ENCODE data around the gene BCL11B.

The BCL11B gene

DNA sequence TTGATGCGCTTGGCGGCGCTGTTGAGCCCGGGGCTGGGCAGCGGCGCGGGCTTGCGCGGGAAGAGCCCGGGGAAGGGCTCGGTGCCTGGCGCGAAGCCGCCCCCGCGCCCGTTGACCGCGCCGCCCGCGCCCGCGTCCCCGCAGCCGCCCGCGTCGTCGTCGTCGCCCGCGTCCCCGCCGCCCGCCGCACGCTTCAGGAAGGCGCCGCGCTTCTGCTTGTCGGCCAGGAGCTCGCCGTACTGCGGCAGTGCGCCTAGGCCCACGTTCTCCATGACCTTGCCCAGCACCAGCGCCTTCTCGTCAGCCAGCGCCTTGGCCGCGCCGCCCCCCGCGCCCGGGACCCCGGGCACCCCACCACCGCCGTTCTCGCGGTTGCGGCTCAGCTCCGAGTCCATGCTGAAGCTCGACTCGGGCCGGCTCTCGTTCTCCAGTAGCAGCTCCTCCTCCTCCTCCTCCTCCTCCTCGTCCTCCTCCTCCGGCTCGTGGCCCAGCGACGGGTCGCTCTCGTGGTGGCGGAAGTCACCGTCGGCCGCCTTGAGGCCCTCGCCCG, 97.2 kb downstream of the BCL11B start:
- TF ChIP-seq CTCF (IDR thresholded peaks at IDR 0.05), result no peak

DNA sequence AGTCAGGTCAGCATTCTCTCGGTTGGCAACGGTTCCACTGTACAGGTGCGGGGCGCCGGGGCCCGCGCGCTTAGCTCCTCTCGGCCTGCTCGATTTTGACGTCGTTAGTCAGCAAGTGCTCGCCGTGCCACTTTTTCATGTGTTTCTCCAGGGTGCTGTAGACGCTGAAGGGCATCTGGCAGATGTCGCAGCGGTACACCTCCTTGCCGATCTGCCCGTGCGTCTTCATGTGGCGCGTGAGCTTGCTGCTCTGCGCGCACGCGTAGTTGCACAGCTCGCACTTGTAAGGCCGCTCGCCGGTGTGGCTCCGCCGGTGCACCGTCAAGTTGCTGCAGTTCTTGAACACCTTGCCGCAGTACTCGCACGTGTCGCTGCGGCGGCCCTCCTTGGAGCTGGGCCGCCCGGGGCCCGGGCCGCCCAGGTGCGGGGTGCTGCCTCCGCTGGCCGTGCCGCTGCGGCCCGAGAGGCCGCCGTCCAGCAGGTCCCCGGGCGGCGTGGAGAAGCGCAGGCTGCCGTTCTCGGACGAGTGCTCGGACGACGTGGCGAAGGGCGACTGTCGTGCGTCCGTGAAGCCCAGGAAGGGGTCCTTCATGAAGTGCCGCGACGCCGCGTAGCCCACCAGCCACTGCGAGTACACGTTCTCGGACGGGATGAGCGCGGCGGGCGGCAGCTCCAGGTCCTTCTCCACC, 97.8 kb downstream of the BCL11B start:
- no peak for TF ChIP-seq CTCF (IDR thresholded peaks at IDR 0.05)

GRCh38 chr14:99173506-99173905, 98.5 kb downstream of the BCL11B start:
- no peak for TF ChIP-seq CTCF (IDR thresholded peaks at IDR 0.05)

GRCh38 chr14:99173086-99173485, 98.9 kb downstream of the BCL11B start:
- TF ChIP-seq CTCF (IDR thresholded peaks at IDR 0.05), result no peak

DNA sequence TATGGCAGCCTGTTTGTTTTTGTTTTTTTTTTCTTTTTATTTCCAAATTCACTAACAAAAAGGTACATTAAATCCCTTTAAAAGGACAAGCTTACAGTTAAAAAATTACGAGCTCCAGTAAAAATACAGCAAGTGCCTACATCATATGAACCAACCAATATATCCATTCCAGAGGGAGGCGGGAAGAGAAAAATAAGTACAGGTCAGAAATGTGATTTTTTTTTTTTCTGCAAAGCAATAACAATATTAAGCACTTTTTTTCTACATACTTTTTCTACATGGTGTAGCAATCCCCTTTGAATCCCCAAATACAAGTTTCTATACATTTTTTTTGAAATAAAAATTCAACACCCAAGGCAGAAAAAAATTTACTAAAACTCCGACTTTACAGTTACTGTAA, 100.6 kb downstream of the BCL11B start:
- TF ChIP-seq CTCF (IDR thresholded peaks at IDR 0.05), result no peak

GRCh38 chr14:99169776-99170356, 102.1 kb downstream of the BCL11B start:
- no peak for TF ChIP-seq CTCF (IDR thresholded peaks at IDR 0.05)

DNA sequence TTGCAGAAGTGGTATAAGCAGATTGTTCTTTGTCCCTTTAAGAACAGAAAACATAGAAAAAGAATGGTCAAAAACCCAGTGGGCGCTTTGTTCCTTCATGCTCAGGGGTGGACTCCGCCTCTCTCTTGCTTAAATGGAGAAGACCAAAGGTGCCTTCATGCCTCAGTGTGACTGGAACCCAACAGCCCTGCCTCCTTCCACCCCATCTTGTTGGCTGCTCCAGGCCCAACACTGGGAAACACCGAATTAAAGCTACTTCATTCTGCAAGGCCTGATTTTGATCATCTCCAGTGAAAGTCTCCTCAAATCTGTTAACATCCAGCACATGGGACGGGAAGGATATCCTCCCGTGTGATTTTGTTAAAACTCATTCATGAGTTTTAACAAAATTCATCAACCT, 103.7 kb downstream of the BCL11B start:
- TF ChIP-seq CTCF (IDR thresholded peaks at IDR 0.05), result no peak

All from LNCAP (cell line).